Measurements from ENCODE around the gene TRABD2B. TPM values are rescaled to one million over a fixed set of nuclear protein-coding genes. Genes with fewer than 3 reads are reported as not detected.

Gene TRABD2B
- polyA plus RNA-seq, 4 donors = under 0.01 to 2.6 (median 2.2) TPM; not detected in 1

DNA sequence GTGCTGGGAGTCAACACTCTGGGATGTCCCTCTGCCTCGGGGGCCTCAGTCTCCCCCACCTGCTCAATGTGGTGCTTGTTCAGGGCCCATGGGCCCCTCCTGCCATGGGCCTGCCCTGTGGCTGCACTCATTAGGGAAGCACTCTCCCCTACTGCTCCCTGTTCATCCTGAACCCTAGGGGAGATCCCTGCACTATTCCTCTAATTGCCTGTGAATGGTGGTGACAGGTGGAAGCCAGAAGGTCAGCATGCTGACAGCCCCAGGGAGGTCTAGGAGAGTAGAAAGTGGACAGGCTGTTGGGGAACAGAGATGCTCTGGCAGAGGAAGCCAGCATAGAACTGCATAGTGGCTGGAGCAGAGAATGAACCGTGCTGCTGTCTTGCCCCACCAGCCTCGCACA is 217.6 kb downstream of the TRABD2B start:
- 85 to 89% (median 85%) methylated on average over 3 of the region's 3 CpGs for WGBS, 3 donors
- no peak for FAIRE-seq
- no peak overlapping the region for H3K4me3 ChIP-seq (ENCODE audit: low read depth in 1 of 3, low read length in 3 of 3)
- H3K4me1 ChIP-seq (ENCODE audit: control insufficient read depth in 3 of 3, insufficient read depth in 2 of 3, low read depth in 1 of 3, low read length in 2 of 3) = no peaks in the 10 kb centered on the region
- no peaks in the 10 kb centered on the region for H3K9me3 ChIP-seq (ENCODE audit: control insufficient read depth in 2 of 2, insufficient read depth in 1 of 2, low read depth in 1 of 2, low read length in 1 of 2)
- peaks cover 0 to 19% (median 0%) of the 10 kb centered on the region in 3 donors for H3K36me3 ChIP-seq (ENCODE audit: control insufficient read depth in 3 of 3, insufficient read depth in 2 of 3, low read depth in 1 of 3, low read length in 3 of 3)
- H3K27me3 ChIP-seq (ENCODE audit: control insufficient read depth in 3 of 3, insufficient read depth in 3 of 3, low read length in 3 of 3) = no peaks in the 10 kb centered on the region
- DNase-seq = no peak
- no peak overlapping the region for H3K27ac ChIP-seq (ENCODE audit: low read depth in 1 of 3, low read length in 2 of 3)

DNA sequence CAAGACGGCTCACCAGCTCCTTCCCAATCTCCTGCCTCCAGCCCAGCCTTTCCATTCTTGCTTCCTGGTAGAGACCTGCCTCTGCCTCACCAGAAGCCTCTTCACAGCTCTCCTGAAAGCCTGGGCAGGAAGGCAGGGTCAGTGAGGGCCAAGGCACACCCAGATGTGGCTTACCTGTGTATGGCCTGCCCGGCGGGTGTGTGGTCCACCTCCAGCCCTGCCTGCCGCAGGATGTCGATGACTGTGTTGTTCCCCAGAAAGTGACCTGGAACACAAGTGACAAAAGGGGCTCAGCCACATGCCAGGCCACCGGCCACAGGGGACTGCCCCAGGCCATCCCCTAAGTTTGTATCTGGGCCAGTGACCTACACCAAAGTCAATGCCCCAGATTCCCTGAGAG is 218.9 kb downstream of the TRABD2B start:
- Histone ChIP-seq H3K36me3 (ENCODE audit: control insufficient read depth in 3 of 3, insufficient read depth in 2 of 3, low read depth in 1 of 3, low read length in 3 of 3) (peaks cover 0 to 27% (median 0%) of the 10 kb centered on the region in 3 donors), H3K4me3 (ENCODE audit: low read depth in 1 of 3, low read length in 3 of 3) (no peak overlapping the region), H3K9me3 (ENCODE audit: control insufficient read depth in 2 of 2, insufficient read depth in 1 of 2, low read depth in 1 of 2, low read length in 1 of 2) (no peaks in the 10 kb centered on the region), H3K27me3 (ENCODE audit: control insufficient read depth in 3 of 3, insufficient read depth in 3 of 3, low read length in 3 of 3) (no peaks in the 10 kb centered on the region), H3K4me1 (ENCODE audit: control insufficient read depth in 3 of 3, insufficient read depth in 2 of 3, low read depth in 1 of 3, low read length in 2 of 3) (no peaks in the 10 kb centered on the region), H3K27ac (ENCODE audit: low read depth in 1 of 3, low read length in 2 of 3) (no peak overlapping the region)
- FAIRE-seq = no peak
- WGBS, 3 donors = 86 to 96% (median 93%) methylated on average over 6 of the region's 6 CpGs
- DNase-seq = no peak

DNA sequence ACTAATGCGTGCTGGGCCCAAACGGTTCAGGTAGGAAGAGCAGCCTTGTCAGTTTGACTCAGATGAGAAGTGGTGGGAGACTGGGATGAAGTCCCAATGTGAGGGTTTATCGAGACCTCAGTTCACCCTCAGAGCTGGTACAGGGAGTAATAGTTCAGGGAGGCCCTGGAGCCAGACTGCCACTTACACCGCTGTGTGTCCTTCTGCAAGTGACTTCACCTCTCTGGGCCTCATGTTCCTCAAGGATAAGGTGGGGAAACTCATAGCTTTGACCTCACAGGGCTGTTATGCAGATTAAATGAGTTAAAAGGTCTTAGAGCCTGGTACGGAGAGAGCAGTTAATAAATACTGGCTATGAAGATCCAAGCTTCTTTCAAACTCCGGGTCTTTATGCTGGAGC is 219.9 kb downstream of the TRABD2B start:
- WGBS, 3 donors = 87 to 91% (median 87%) methylated on average over 6 of the region's 6 CpGs
- Histone ChIP-seq H3K36me3 (ENCODE audit: control insufficient read depth in 3 of 3, insufficient read depth in 2 of 3, low read depth in 1 of 3, low read length in 3 of 3) (peaks cover 0 to 27% (median 0%) of the 10 kb centered on the region in 3 donors), H3K9me3 (ENCODE audit: control insufficient read depth in 2 of 2, insufficient read depth in 1 of 2, low read depth in 1 of 2, low read length in 1 of 2) (no peaks in the 10 kb centered on the region), H3K27me3 (ENCODE audit: control insufficient read depth in 3 of 3, insufficient read depth in 3 of 3, low read length in 3 of 3) (no peaks in the 10 kb centered on the region), H3K27ac (ENCODE audit: low read depth in 1 of 3, low read length in 2 of 3) (no peak overlapping the region), H3K4me3 (ENCODE audit: low read depth in 1 of 3, low read length in 3 of 3) (no peak overlapping the region), H3K4me1 (ENCODE audit: control insufficient read depth in 3 of 3, insufficient read depth in 2 of 3, low read depth in 1 of 3, low read length in 2 of 3) (peaks cover 0 to under 1% (median 0%) of the 10 kb centered on the region in 3 donors)
- FAIRE-seq = no peak
- DNase-seq = no peak

DNA sequence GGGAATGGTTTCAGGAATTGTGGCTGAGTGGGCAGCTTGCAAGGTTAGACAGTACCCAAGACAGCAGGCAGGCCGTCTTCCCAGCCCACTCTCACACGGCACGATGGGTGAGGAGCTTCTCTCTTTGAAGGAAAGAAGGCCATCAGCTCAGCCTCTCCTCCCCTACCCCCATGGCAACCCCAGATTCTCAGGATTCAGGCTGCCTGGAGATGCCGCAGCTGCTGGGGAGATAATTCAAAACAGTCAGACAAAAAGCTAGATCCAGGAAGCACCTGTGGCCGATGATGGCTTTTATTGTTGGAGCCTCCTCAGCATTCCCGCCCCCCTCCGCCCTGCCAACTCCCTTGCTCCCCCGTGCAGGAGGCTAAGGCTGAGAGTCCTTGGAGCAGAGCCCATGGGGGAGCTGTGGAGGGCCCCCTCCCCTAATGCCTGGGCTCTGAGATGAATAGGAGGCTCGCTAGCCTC is 220.5 kb downstream of the TRABD2B start:
- WGBS, 3 donors = 64 to 72% (median 70%) methylated on average over 9 of the region's 9 CpGs
- H3K27me3 ChIP-seq (ENCODE audit: control insufficient read depth in 3 of 3, insufficient read depth in 3 of 3, low read length in 3 of 3) = no peaks in the 10 kb centered on the region
- H3K27ac ChIP-seq (ENCODE audit: low read depth in 1 of 3, low read length in 2 of 3) = no peak overlapping the region
- no peak overlapping the region for H3K4me3 ChIP-seq (ENCODE audit: low read depth in 1 of 3, low read length in 3 of 3)
- peaks cover 0 to 26% (median 0%) of the 10 kb centered on the region in 3 donors for H3K36me3 ChIP-seq (ENCODE audit: control insufficient read depth in 3 of 3, insufficient read depth in 2 of 3, low read depth in 1 of 3, low read length in 3 of 3)
- peaks cover 0 to 5% (median 0%) of the 10 kb centered on the region in 3 donors for H3K4me1 ChIP-seq (ENCODE audit: control insufficient read depth in 3 of 3, insufficient read depth in 2 of 3, low read depth in 1 of 3, low read length in 2 of 3)
- H3K9me3 ChIP-seq (ENCODE audit: control insufficient read depth in 2 of 2, insufficient read depth in 1 of 2, low read depth in 1 of 2, low read length in 1 of 2) = no peaks in the 10 kb centered on the region
- FAIRE-seq = no peak
- no peak for DNase-seq

DNA sequence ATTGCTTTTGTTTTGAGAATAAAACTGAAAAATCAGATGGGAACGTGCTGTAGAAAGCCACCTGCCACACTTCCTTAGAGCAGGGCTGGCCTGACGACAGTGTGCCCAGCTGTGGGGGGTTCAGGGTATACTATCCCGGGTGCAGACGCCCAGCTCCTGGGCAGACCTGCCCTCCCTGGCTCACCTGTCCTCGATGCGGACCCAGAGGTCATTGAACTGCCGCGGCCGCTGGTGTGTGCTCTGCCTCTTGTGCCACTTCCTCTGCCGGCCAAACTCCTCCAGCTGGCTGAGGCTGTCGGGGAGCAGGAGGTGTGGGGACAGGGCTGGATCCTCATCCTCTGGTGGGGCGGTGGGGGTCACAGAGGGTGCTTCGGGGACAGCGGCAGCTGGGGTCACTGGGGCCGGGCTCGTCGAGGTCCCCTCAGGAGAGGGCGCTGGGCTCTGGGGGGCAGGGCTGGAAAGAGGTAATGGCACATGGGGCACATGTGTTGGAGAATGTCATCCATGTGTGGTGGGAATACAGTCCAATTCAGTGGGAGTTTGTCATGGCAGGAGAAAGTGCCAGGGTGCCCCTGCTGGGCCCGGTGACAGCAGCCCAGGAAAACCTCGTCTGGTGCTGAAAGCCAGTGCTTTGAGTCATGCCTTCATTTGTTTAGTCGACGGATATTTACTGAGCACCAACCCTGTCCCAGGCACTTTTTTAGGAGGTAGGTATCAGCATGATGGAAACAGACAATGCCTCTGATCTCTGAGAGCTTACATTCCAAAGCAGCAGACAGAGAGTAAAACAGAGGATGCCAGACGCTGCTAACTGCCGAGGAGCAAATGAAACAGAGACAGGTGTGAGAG is 222.0 kb downstream of the TRABD2B start:
- Histone ChIP-seq H3K9me3 (ENCODE audit: control insufficient read depth in 2 of 2, insufficient read depth in 1 of 2, low read depth in 1 of 2, low read length in 1 of 2) (no peaks in the 10 kb centered on the region), H3K36me3 (ENCODE audit: control insufficient read depth in 3 of 3, insufficient read depth in 2 of 3, low read depth in 1 of 3, low read length in 3 of 3) (peaks cover 0 to 22% (median 0%) of the 10 kb centered on the region in 3 donors), H3K27ac (ENCODE audit: low read depth in 1 of 3, low read length in 2 of 3) (no peak overlapping the region), H3K4me1 (ENCODE audit: control insufficient read depth in 3 of 3, insufficient read depth in 2 of 3, low read depth in 1 of 3, low read length in 2 of 3) (peaks cover 0 to 5% (median 0%) of the 10 kb centered on the region in 3 donors), H3K4me3 (ENCODE audit: low read depth in 1 of 3, low read length in 3 of 3) (no peak overlapping the region), H3K27me3 (ENCODE audit: control insufficient read depth in 3 of 3, insufficient read depth in 3 of 3, low read length in 3 of 3) (no peaks in the 10 kb centered on the region)
- no peak for DNase-seq
- WGBS, 3 donors = 82 to 84% (median 83%) methylated on average over 24 of the region's 24 CpGs
- FAIRE-seq = no peak

DNA sequence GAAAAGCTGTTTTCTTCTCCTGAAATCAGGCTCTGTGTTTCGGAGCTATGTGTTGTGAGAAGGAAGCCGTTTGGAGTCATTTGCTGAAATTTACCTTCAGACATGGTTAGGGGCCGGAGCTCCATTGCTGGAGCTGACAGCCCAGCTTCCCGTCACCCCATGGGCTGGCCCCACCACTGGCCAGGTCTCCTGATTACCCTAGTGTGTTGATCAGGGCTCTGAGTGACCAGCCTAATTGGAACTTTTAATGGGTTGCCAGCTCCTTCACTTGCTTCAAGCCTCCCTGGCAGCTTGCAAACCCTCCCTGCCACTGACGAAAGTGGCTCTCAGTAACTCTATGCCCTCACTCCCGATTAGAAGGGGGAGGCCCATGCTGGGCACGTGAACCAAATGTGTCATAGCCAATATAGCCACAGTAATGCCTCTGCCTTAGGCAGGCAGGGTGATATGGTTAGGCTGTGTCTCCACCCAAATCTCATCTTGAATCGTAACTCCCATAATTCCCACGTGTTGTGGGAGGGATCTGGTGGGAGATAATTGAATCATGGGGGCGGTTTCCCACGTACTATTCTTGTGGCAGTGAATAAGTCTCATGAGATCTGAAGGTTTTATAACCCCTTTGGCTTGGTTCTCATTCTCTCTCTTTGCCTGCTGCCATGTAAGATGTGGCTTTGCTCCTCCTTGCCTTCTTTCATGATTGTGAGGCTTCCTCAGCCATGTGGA is 224.1 kb downstream of the TRABD2B start:
- DNase-seq (no peak), FAIRE-seq (no peak)
- Histone ChIP-seq H3K4me1 (ENCODE audit: control insufficient read depth in 3 of 3, insufficient read depth in 2 of 3, low read depth in 1 of 3, low read length in 2 of 3) (peaks cover 0 to 5% (median 0%) of the 10 kb centered on the region in 3 donors), H3K4me3 (ENCODE audit: low read depth in 1 of 3, low read length in 3 of 3) (no peak overlapping the region), H3K9me3 (ENCODE audit: control insufficient read depth in 2 of 2, insufficient read depth in 1 of 2, low read depth in 1 of 2, low read length in 1 of 2) (no peaks in the 10 kb centered on the region), H3K27me3 (ENCODE audit: control insufficient read depth in 3 of 3, insufficient read depth in 3 of 3, low read length in 3 of 3) (no peaks in the 10 kb centered on the region), H3K36me3 (ENCODE audit: control insufficient read depth in 3 of 3, insufficient read depth in 2 of 3, low read depth in 1 of 3, low read length in 3 of 3) (peaks cover 0 to 20% (median 0%) of the 10 kb centered on the region in 3 donors), H3K27ac (ENCODE audit: low read depth in 1 of 3, low read length in 2 of 3) (no peak overlapping the region)
- WGBS, 3 donors = 81 to 88% (median 86%) methylated on average over 11 of the region's 11 CpGs

- FAIRE-seq = no peak
- Histone ChIP-seq H3K9me3 (ENCODE audit: control insufficient read depth in 2 of 2, insufficient read depth in 1 of 2, low read depth in 1 of 2, low read length in 1 of 2) (no peaks in the 10 kb centered on the region), H3K27me3 (ENCODE audit: control insufficient read depth in 3 of 3, insufficient read depth in 3 of 3, low read length in 3 of 3) (no peaks in the 10 kb centered on the region), H3K27ac (ENCODE audit: low read depth in 1 of 3, low read length in 2 of 3) (no peak overlapping the region), H3K4me3 (ENCODE audit: low read depth in 1 of 3, low read length in 3 of 3) (no peak overlapping the region), H3K36me3 (ENCODE audit: control insufficient read depth in 3 of 3, insufficient read depth in 2 of 3, low read depth in 1 of 3, low read length in 3 of 3) (peaks cover 0 to 20% (median 0%) of the 10 kb centered on the region in 3 donors), H3K4me1 (ENCODE audit: control insufficient read depth in 3 of 3, insufficient read depth in 2 of 3, low read depth in 1 of 3, low read length in 2 of 3) (peaks cover 0 to 7% (median 0%) of the 10 kb centered on the region in 3 donors)
- 91 to 95% (median 93%) methylated on average over 11 of the region's 11 CpGs for WGBS, 3 donors
- DNase-seq = no peak
These were observed 224.9 kb downstream of the TRABD2B start for GRCh38 chr1:47772281-47772680.

DNA sequence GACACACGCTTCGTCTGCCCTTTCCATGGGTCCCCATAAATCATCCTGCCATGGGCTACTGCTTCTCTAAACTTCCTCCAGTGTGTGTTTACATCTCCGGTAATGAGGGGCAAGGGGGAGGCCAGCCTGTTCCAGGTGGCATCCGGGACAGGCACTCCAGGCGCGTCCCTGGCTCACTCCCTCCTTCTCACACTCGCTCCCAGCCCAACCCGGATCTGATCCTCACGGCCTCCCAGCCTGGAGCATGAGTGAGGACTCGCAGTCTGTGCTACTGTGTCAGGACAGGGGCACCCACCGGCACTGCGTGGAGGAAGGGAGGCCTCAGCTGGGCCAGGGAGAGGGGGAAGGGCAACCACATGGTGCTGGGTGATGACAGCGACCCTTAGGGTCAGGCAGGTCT is 225.4 kb downstream of the TRABD2B start:
- H3K9me3 ChIP-seq (ENCODE audit: control insufficient read depth in 2 of 2, insufficient read depth in 1 of 2, low read depth in 1 of 2, low read length in 1 of 2) = no peaks in the 10 kb centered on the region
- no peak overlapping the region for H3K27ac ChIP-seq (ENCODE audit: low read depth in 1 of 3, low read length in 2 of 3)
- DNase-seq (peak; percentile 29 to 47), FAIRE-seq (no peak)
- H3K27me3 ChIP-seq (ENCODE audit: control insufficient read depth in 3 of 3, insufficient read depth in 3 of 3, low read length in 3 of 3) = no peaks in the 10 kb centered on the region
- peaks cover 0 to 9% (median 0%) of the 10 kb centered on the region in 3 donors for H3K4me1 ChIP-seq (ENCODE audit: control insufficient read depth in 3 of 3, insufficient read depth in 2 of 3, low read depth in 1 of 3, low read length in 2 of 3)
- WGBS, 3 donors = 51 to 60% (median 54%) methylated on average over 13 of the region's 13 CpGs
- H3K4me3 ChIP-seq (ENCODE audit: low read depth in 1 of 3, low read length in 3 of 3) = no peak overlapping the region
- H3K36me3 ChIP-seq (ENCODE audit: control insufficient read depth in 3 of 3, insufficient read depth in 2 of 3, low read depth in 1 of 3, low read length in 3 of 3) = peaks cover 0 to 16% (median 0%) of the 10 kb centered on the region in 3 donors

All from small intestine (tissue), 7 donors.